EL (cell line): ENCODE data around the gene EFHD1.
"Not testable (repeated sequence)": the region's sequence is repeated elsewhere in the genome, so short reads cannot be mapped to it uniquely, and the experiment has no call there.

Experiments
- DNase-seq: peaks from one replicate; pipeline ENCODE4 v3.0.0-alpha.2; 2016

EFHD1 gene

DNA sequence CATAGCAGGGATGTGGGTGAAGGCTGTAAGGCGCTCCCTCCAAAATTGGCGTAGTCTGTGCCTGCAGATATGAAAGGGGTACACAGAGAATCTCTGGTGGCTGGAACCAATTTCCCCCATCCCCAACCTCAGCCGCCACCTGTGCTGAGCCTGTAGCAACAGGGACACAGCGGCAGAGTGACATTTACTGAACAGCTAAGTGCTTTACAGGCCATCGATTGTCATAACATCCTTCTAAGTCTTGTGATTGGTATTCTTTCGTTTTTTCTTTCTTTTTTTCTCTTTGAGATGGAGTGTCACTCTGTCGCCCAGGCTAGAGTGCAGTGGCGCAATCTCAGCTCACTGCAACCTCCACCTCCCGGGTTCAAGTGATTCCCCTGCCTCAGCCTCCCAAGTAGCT is 12.2 kb upstream of the EFHD1 start:
- no peak for DNase-seq

DNA sequence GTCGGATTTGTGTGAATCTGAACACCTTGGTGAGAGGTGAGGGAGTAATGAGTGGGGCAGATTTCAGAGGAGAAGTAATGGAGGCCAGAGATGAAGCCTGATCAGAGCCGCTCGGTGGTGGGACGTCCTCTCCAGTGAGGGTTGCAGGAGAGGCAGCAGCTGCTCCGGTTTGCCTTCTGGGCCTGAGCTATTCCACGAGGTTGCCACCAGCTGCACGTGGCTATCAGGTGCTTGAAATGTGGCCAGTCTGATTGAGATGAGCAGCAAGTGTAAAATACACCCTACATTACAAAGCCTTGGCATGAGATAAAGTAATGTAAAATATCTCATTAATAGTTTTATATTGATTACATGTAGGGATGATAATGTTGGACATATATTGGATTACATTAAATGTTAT is 10.8 kb upstream of the EFHD1 start:
- DNase-seq: no peak

DNA sequence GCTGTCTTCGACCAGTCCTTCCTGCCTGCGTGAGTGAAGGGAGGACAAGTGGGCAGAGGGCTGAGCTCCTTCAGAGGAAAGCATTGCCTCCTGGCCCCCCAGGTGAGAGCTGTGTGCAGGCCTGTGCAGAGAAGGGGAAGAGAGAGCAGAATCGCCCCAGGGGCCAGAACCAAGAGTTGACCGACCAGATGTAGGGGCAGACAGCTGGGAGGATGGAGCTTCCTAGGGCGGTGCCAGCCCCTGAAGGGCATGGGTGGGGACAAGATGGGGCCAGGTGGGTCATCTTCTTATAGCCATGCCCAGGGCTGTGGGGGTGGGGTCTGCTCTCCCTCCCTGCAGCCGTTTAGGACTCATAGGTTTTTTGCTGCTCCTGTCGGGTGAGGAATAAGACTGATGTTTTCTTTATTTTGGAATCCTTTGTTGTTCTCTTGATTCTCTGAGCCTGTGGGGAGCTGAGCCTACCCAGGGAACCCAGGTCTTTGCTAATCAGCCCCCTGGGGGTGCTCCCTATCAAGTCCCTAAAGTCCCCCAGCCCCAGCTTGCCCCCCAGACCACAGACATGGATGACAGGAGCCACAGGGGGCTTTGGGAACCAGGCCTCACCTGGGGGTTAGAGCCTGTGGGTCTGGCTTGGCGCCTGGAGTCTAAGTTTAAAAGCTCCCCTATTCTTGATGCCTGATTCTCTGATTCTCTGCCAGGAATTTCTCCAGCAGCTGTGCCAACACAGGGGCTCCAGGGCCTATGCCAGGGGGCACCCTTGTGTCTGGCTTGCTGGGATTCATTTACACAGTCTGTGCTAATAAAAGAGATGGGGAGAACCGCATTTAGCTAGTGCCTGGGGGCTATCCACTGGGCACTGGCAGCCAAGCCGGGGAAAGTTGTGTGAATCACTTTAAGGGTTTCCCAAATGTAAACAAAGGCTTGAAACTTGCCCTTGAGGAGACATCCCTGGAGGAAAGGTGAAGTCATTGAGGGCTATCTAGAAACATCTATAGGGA is 9.3 kb upstream of the EFHD1 start:
- peak; percentile 56 for DNase-seq

DNA sequence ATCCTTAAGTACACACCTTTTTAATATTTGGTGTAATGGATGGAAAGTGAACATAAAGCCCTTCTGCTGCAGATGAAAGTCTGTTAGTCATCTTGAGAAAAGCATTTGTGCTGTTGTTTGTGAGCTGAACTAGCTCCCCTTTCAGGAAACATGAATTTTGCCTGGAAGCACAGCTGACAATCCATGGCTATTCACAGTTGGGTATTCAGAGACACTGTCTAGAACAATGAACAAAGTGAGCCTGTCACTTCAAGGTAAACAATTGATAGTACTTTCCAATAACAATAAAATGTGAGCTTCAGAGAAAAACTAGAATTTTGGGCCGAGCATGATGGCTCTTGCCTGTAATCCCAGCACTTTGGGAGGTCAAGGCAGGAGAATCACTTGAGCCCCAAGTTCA is 6.8 kb upstream of the EFHD1 start:
- no peak for DNase-seq

DNA sequence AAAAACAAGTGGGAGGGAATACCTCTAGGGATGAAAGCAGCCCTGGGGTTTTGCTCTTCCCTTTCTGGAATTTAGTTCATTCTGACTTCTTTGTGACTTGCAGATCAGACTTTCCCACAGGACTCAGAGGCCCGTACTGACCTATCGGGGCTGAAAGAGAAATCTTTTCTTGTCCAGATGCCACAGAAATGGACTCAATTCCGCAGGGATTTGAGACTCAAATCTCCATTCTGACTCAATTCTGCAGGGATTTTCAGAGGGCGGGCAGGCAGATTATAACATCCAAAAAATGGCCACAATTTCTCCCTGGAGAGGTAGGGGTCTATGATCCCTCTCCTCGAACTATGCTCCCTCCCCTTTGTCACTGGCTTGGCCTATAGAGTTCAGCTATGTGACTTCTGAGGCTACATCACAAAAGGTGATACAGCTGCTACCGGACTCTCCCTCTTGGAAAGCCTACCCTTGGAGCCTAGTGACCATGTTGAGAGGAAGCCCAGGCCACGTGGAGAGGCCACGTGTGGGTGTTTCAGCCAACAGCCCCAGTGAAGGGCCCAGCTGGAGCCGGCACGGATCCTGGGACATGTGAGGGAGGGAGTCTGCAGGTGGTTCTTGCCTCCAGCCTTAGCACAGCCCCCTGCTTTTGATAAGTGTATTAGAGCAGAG is 4.8 kb upstream of the EFHD1 start:
- no peak for DNase-seq

DNA sequence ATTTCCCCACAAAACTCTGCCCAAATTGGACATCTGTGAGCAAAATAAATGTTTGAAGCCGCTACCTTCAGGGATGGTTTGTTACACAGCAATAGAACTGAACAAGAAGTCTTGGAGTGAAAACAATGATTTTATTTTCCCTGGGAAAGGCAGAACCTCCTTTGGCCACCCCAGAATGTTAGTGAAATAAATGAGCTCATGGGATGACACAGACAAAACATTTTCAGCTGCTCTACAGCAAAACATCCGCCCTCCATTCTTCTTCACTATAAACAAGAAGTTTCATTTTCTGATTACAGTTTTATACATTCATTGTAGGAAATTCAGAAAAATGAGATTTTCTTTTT is 4.3 kb upstream of the EFHD1 start:
- no peak for DNase-seq

DNA sequence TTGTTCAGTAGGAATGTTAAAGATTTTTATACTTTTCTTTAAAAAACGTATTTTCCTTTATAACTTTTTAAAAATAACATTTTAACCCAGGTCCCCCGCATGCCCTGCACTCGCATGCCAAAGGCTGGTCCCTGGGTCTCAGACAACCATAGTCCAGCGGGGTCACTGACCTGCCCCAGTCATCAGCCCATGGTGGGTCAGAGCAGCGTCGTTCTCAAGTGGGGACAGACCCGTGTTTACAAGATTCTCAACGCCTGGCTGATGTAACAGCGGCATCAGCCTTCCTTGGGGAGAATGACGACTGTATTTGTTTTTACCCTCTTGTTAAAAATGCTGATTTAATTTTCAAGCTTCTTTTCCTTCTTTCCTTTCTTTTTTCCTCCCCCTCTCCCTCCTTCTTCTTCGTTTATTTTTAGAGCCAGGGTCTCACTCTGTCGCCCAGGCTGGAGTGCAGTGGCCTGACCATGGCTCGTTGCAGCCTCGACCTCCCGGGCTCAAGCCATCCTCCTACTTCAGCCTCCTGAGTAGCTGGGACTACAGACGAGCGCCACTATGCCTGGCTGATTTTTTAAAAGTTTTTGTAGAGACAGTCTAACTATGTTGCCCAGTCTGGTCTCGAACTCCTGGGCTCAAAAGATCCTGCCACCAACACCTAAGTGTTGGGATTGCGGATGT is 1.0 kb upstream of the EFHD1 start:
- no peak for DNase-seq

DNA sequence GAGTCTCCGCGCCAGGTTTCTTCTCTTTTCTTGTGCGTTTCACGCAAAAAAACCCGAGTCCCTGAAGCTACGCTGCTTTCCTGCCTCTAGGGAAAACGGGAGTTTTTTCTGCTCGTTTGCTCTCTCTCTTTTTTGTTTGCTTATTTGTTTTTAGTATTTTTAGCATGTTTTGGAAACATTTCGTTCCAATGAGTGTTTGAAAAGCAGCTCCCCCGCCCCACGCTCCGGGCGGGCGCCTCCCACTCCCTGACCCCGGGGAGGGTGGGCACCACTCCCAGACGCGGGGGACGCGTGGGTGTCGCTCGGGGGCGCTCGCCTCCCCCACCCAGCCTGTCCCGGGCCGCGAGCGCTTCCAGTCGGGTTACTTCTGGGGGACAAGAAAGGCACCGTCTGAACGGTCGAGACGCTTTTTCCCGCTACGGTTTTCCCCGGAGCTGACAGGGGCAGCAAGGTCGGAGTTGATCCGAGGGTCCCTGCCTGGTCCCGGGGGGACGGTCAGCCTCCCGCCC is 446 bp upstream of the EFHD1 start:
- no peak for DNase-seq

DNA sequence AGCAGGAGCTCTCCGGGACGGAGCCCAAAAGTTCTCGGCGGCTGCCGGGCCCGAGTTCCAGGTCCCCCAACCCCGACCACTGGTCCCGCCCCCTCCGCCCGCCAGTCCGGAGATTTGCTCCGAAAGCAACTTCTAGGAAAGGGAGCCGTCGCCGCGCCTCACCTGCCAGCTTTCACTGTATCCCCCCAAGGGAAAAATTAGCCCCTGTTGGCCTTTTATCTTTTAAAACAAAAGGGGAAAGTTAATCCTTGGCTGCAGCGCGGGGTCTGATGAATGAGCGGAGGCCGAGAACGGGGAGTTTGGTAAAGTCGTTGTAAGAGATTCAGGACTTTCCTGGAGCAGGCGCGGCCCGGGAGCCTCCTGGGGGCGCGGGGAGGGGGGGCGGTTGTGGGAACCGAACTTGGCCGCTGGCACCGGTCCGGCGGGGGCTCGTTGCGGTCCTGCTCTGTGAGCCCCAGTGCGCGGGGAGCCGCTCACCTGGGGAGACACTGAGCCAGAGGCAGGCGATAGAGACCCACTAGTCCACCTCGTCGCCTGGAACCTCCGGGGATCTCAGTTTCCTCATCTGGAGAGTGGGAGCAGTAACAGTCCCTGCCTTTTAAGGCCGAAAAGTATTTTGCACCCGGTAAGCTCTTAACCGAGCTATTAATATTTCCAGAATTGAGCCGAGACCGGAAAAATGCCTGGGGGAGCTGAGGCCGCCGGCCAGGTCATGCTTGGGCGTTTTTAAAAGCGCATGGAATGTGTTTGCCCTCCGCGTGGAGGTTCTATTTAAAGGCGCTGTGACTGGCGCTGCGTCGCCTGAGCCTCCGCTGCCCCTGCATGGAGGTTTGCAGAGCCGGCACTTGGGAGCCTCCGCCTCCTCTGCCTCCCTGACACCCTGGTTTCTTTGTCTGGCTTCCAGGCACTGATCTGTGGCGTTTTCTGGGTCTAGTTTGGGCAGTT is 1.1 kb downstream of the EFHD1 start:
- peak; percentile 59 for DNase-seq

DNA sequence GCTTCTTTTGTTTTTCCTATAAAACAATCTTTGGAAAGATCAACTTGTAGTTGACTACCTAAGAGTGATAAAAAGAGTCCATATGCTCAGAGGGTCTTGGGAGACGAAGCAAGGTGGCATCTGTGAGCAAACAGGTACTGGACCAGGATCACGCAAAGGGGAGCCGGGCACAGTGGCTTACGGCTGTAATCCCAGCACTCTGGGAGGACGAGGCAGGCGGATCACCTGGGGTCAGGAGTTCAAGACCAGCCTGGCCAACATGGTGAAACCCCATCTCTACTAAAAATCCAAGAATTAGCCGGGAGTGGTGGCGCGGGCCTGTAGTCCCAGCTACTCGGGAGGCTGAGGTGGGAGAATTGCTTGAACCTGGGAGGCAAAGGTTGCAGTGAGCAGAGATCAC is 2.0 kb downstream of the EFHD1 start:
- not testable (repeated sequence) for DNase-seq

DNA sequence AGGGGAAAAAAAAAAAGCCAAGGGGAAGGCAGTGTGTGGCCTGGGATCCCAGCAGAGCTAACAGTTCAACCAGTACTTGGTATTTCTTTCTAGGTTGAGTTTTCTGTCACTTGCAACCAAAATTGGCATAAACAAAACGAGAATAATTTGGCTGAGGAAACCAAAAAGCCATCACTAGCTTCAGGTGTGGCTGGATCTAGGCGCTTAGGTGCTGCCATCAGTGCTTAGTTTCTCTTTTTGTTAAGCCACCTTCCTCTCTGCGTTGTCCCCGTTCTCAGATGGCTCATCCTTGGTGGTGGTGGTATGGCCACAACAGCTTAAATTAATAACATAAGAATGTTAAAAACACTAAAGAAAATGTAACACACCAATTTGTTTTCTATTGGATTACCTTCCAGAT is 2.4 kb downstream of the EFHD1 start:
- no peak for DNase-seq

DNA sequence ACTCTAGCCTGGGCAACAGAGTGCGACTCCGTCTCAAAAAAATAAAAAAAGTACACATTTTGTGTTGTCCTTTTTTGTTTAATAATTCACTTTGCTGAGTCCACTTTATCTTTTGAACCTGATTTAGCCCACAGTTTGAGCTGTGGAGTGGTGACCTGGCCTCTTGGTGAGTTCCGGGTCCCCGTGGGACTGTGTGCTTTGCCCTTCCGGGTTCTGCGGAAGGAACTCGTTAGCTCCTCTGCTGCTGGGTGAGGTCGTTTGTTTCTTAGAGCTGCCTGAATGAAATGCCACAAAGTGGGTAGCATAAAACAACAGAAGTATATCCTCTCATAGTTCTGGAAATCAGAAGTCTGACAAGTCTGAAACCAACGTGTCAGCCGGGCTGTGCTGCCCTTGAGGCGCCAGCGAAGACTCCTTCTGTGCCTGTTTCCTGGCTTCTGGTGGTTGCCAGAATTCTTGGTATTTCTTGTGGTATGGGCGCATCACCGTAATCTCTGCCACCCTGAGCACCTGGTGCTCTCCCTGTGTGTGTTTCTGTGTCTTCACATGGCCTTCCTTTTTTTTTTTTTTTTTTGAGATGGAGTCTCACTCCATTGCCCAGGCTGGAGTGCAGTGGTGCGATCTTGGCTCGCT is 3.5 kb downstream of the EFHD1 start:
- DNase-seq: no peak

DNA sequence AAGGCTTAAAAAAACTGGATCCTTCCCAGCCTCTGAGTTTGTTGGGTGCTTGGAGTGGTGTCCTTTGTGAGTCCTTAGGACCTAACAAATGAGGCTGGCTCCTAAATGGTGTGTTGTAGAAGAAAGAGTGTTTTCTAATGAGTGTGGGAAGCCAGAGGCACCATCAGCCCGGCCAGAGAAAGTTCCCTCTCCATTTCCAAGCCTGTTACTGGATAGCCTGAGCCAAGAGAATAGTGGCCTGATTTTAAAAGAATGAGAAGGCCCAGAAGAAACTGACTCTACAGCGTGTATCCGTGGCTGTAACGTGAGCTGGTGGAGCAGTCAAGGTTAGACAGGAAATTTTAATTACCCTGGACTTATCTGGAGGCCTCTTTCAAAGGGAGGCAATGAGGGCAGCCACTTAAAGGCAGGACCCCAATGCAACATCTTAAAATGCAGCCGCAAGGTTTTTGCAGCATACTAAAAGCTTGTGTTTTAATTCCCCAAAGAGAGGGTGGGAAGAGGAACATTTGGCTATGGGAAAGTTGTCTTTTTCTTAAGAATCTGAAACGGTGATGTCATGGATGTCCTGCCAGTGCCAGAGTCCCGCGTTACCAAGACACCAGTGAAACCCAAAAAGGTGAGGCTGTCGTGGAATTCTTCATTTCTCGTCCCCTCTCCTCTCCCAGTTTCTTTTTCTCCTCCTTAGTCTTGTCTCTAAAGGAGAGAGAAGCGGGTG is 4.6 kb downstream of the EFHD1 start:
- DNase-seq: no peak

DNA sequence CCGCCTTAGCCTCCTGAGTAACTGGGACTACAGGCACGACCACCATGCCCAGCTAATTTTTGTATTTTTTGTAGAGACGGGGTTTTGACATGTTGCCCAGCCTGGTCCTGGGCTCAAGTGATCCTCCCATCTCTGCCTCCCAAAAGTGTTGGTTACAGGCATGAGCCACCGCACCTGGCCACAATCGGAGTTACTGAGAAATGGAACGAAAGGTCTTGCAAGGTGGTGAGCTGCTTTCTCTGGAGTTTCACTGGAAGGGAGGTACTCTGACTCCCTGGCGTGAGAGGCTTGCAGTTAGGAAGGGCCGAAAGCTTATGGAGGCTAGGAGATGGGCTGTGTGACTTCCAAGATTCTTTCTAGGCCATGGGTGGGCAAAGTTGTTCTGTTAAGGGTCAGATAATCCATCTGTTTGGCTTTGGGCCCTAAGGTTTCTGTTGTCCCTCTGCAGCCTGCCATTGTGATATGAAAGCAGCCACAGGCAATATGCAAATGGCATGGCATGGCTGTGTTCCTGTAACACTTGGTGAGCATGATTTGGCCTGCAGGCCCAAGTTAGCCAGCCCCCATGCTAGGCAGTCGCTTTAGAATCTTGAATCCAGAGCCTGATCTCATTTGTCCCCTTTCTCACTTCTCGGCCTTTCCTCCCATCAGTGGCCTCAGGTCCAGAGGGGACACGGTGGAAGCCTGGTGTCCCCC is 7.9 kb downstream of the EFHD1 start:
- DNase-seq: no peak

DNA sequence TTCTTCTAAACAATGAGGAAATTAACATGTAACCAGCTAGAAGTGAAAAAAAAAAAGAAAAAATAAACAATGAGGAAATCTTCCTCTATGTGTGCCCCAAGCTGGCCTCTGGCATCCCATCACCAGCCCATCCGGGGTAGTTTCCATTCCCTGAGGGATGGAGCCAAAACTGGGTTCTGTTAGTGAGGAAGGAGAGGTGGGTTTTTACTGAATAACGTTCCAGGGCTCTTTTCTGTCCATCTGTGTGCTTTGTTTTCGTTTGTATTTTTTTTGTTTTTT is 9.7 kb downstream of the EFHD1 start:
- DNase-seq: no peak

DNA sequence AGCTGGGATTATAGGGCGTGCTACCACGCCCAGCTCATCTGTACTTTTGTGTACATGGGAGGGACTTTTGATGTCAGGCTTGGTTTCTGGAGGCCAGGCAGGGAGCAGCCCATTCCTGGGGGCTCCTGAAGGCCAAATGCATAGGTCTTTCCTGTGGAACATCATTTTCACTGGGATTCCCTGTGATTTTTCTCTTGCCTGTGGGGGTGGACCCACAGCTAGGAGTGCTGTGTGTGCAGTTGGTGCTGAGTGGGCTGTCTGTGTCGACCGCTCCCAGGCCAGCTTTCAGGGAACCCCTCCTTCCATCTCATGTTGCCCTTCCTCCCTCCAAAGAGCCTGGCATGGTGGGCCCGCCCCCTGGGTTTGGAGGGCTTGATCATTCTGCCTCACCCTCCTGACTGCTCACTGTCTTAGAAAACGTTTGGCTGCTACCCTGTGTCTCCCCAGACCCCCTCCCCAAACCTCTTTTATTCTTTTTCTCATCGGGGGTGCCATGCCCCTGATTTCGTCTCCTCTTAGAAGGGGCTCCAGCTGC is 10.5 kb downstream of the EFHD1 start:
- no peak for DNase-seq

DNA sequence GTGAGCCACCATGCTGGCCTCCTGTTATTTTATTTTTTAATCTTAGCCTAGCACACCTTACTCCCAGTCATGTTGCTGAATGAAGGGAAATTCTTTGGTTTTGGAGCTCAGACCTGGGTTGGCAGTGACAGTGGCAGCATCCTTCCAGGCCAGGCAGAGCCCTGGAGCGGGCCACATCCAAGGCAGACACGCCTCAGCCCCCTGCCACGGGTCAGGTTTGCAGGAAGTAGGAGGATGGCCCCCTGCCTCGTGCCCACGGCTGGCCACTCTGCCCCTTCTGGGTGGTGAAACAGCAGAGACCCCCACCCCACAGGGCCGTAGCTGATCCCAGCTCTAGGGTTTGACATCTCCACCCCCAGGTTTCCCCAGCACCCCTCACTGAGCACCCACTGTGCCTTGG is 11.7 kb downstream of the EFHD1 start:
- DNase-seq: no peak

DNA sequence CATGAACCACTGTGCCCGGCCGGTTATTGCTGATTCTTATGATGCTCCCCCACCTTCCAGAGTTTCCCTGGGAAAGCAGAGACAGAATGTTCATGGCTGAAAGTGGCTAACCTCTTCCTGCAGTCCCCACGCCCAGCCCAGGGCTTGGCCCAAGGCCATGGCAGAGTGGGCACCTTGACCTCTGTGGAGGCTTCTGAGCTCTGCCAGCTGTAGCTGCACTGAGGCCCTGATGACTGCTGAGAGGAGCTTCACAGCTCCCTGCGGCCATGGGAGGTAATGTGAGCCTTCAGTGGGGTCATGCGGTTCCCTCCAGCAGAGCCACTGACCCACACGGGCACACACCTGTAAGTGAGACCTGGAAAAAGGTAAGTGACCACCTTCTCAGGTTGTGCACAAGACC is 13.3 kb downstream of the EFHD1 start:
- DNase-seq: no peak

DNA sequence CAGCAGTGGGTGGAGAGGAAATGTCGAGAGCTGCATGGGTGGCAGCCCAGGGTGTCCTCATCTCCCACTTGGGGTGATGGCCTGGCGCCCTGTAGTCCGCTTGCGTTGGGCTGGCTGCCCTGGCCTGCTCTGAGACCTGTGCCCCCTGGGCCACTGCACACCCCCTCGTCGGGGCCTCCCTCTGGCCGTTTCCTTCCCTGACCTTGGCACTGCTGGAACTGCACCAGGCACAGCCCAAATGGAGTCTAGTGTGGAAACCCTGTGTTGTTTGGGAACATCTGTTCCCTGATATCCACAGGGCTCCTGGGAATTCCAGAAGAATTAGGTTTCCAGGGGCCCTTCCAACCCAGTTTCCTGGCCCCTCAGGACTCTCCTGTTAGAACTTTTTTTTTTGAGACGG is 13.9 kb downstream of the EFHD1 start:
- DNase-seq: no peak

DNA sequence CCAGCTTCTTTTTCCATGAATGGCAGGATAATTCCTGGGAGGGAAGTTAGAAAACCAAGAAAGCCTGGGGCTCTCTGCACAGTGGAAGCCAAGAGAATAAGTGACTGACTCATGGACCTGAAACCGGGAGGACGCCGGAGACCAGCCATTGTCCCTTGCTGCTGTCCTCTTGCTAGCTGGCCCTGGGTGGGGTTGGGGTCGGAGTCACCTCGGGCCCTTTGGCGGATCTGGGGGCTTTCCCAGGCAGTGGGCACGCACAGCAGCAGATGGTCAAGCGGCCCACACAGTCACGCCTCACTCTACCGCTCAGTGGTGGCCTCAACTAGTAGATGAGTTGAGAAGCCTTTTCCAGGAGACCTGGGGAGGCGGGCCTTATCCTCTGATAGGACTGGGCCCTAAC is 15.6 kb downstream of the EFHD1 start:
- DNase-seq: no peak

DNA sequence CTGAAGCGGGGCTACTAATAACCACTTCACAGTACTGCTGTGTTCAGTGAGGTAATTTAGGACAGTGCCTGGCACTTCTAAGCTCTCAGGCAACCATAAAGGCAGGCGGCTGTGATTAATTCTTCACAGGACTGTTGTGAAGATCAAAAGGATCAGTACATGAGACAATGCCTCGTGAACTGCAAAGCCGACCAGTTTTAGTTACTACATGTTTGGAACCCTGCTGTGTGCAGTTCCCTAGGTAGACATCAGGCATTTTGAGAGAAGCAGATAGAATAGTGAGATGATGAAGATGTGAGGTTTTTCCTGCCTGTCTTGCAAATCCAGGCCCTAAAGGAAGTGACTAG is 19.1 kb downstream of the EFHD1 start:
- DNase-seq: peak; percentile 14
